NOMO-1 (cell line): ENCODE results near the gene SYNE1.
"Not testable (repeated sequence)": the region's sequence is repeated elsewhere in the genome, so short reads cannot be mapped to it uniquely, and the experiment has no call there.

ENCODE experiments used
- DNase-seq, 2 experiments: peaks; one replicate each; lab custom pipeline; 2025; ENCODE audit not compliant: unreplicated experiment in 2 of 2; lab: John Stamatoyannopoulos, UW

The SYNE1 gene

GRCh38 chr6:152625213-152625612, 11.9 kb downstream of the SYNE1 start:
- peak; percentile 16 to 80 for DNase-seq

GRCh38 chr6:152614776-152615175, 22.4 kb downstream of the SYNE1 start:
- not testable (repeated sequence) for DNase-seq

- no peak for DNase-seq
Observed at GRCh38 chr6:152609125-152609670, 28.0 kb downstream of the SYNE1 start.

GRCh38 chr6:152605941-152606340, 31.2 kb downstream of the SYNE1 start:
- DNase-seq, result no peak

GRCh38 chr6:152605342-152605741, 31.8 kb downstream of the SYNE1 start:
- DNase-seq, result no peak

- DNase-seq, result no peak
Observed at GRCh38 chr6:152603911-152604310, 33.3 kb downstream of the SYNE1 start.

GRCh38 chr6:152600022-152600421, 37.1 kb downstream of the SYNE1 start:
- DNase-seq, result no peak

- DNase-seq, result no peak
Observed at GRCh38 chr6:152598901-152599537, 38.1 kb downstream of the SYNE1 start.

- DNase-seq, result no peak
Observed at GRCh38 chr6:152598421-152598820, 38.7 kb downstream of the SYNE1 start.

- no peak for DNase-seq
Observed at GRCh38 chr6:152596726-152597125, 40.4 kb downstream of the SYNE1 start.

GRCh38 chr6:152595499-152595898, 41.7 kb downstream of the SYNE1 start:
- no peak for DNase-seq

- no peak for DNase-seq
Observed at GRCh38 chr6:152594701-152595100, 42.5 kb downstream of the SYNE1 start.

- DNase-seq, result no peak
Observed at GRCh38 chr6:152588456-152588855, 48.7 kb downstream of the SYNE1 start.

GRCh38 chr6:152587473-152587872, 49.7 kb downstream of the SYNE1 start:
- DNase-seq, result peak; percentile 81 to 96

GRCh38 chr6:152585236-152585635, 51.9 kb downstream of the SYNE1 start:
- no peak for DNase-seq

- no peak for DNase-seq
Observed at GRCh38 chr6:152583888-152584287, 53.3 kb downstream of the SYNE1 start.

- DNase-seq, result no peak
Observed at GRCh38 chr6:152576525-152576924, 60.6 kb downstream of the SYNE1 start.

- peak; percentile 68 to 84 for DNase-seq
Observed at GRCh38 chr6:152575621-152576150, 61.5 kb downstream of the SYNE1 start.

- DNase-seq, result no peak
Observed at GRCh38 chr6:152575161-152575560, 62.0 kb downstream of the SYNE1 start.

- no peak for DNase-seq
Observed at GRCh38 chr6:152573762-152574161, 63.4 kb downstream of the SYNE1 start.

GRCh38 chr6:152572338-152573088, 64.6 kb downstream of the SYNE1 start:
- DNase-seq, result no peak

- peak in 1 of 2 experiments; percentile 16 for DNase-seq
Observed at GRCh38 chr6:152571943-152572337, 65.2 kb downstream of the SYNE1 start.
